IMR-90 (cell line): Measurements from ENCODE around the gene ARHGAP28. TPM values are rescaled to one million over a fixed set of nuclear protein-coding genes. Genes with fewer than 3 reads are reported as not detected.

Experiments used
- ATAC-seq: fragments of 200-7000 bp; cut with Tn5 transposase; 2 replicates; pipeline ENCODE4 v1.9.1; 2020; ENCODE audit warnings: low read depth, mild to moderate bottlenecking, moderate library complexity
- BruUV-seq: library from RNA; stranded (reverse); fragments of 400-500 nt; replicated peaks from 2 replicates; lab custom pipeline; 2021; lab: Mats Ljungman, UMichigan
- CTCF ChIA-PET: fragments of 300-600 bp; formaldehyde crosslinking; extraction: SDS; loops from one replicate; lab custom pipeline; 2021; ENCODE audit warnings: antibody characterized with exemption; lab: Yijun Ruan, JAX
- POLR2A ChIA-PET: fragments of 300-600 bp; sonication (Branson Sonifier 250); formaldehyde crosslinking; loops from one replicate; lab custom pipeline; 2022; ENCODE audit warnings: antibody characterized with exemption; ENCODE audit not compliant: unreplicated experiment; lab: Charles Lee
- DNase-seq: peaks from one replicate; pipeline ENCODE4 v3.0.0; 2013
- H2AFZ ChIP-seq: replicated peaks from 2 replicates; pipeline ENCODE3; 2013; ENCODE audit warnings: low read length, mild to moderate bottlenecking; ENCODE audit not compliant: poor library complexity
- H2AK5ac ChIP-seq: 2 replicates; pipeline ENCODE4 v1.6.1; 2013; ENCODE audit warnings: low read depth, low read length, inconsistent platforms
- H2AK9ac ChIP-seq: replicated peaks from 2 replicates; pipeline ENCODE3; 2013; ENCODE audit warnings: mild to moderate bottlenecking, low read depth, low read length, moderate library complexity; ENCODE audit not compliant: poor library complexity
- H2BK120ac ChIP-seq: 2 replicates; pipeline ENCODE4 v1.6.1; 2013; ENCODE audit warnings: low read depth, low read length, inconsistent platforms
- H2BK15ac ChIP-seq: 3 replicates; pipeline ENCODE4 v1.6.1; 2013; ENCODE audit warnings: low read depth, low read length, inconsistent platforms
- H2BK20ac ChIP-seq: 2 replicates; pipeline ENCODE4 v1.6.1; 2013; ENCODE audit warnings: low read depth, mild to moderate bottlenecking, inconsistent platforms, low read length, moderate library complexity
- H2BK5ac ChIP-seq: 2 replicates; pipeline ENCODE4 v1.6.1; 2013; ENCODE audit warnings: mild to moderate bottlenecking, low read depth, low read length, inconsistent platforms; ENCODE audit not compliant: poor library complexity, severe bottlenecking
- H3K14ac ChIP-seq: replicated peaks from 2 replicates; pipeline ENCODE4 v1.6.1; 2013; ENCODE audit warnings: low read depth, low read length, inconsistent platforms
- H3K18ac ChIP-seq: 2 replicates; pipeline ENCODE4 v1.6.1; 2013; ENCODE audit warnings: low read depth, low read length, control low read depth
- H3K23ac ChIP-seq: 2 replicates; pipeline ENCODE4 v1.6.1; 2013; ENCODE audit warnings: low read depth, low read length, inconsistent platforms
- H3K27ac ChIP-seq: 2 replicates; pipeline ENCODE4 v1.5.1; 2013; ENCODE audit warnings: mild to moderate bottlenecking, control low read depth, low read length; ENCODE audit not compliant: insufficient read depth
- H3K27me3 ChIP-seq: 2 replicates; pipeline ENCODE4 v1.6.1; 2013; ENCODE audit warnings: low read length; ENCODE audit not compliant: control insufficient read depth, insufficient read depth
- H3K36me3 ChIP-seq: 2 replicates; pipeline ENCODE4 v1.6.1; 2013; ENCODE audit warnings: low read length, mixed read lengths; ENCODE audit not compliant: control insufficient read depth, insufficient read depth
- H3K4ac ChIP-seq: 2 replicates; pipeline ENCODE4 v1.6.1; 2013; ENCODE audit warnings: low read depth, low read length, inconsistent platforms
- H3K4me1 ChIP-seq: 2 replicates; pipeline ENCODE4 v1.6.1; 2013; ENCODE audit warnings: low read length, mixed read lengths; ENCODE audit not compliant: control insufficient read depth, insufficient read depth
- H3K4me2 ChIP-seq: 2 replicates; pipeline ENCODE4 v1.6.1; 2013; ENCODE audit warnings: low read depth, mild to moderate bottlenecking, control low read depth, low read length, moderate library complexity
- H3K4me3 ChIP-seq: 2 replicates; pipeline ENCODE4 v1.5.1; 2013; ENCODE audit warnings: low read depth, mild to moderate bottlenecking, control low read depth, low read length, moderate library complexity; ENCODE audit not compliant: insufficient read depth
- H3K56ac ChIP-seq: 2 replicates; pipeline ENCODE4 v1.6.1; 2013; ENCODE audit warnings: low read length, inconsistent platforms; ENCODE audit not compliant: insufficient read depth; ENCODE audit errors: extremely low read depth
- H3K79me1 ChIP-seq, 2 experiments: 2 replicates each; pipeline ENCODE4 v1.6.1; 2013; ENCODE audit warnings: low read length in 2 of 2, inconsistent platforms in 1 of 2, low read depth in 1 of 2
- H3K9ac ChIP-seq: 2 replicates; pipeline ENCODE4 v1.6.1; 2013; ENCODE audit warnings: low read depth, low read length, control low read depth
- H3K9me1 ChIP-seq: 2 replicates; pipeline ENCODE4 v1.6.1; 2013; ENCODE audit warnings: low read length, inconsistent platforms; ENCODE audit not compliant: insufficient read depth
- H3K9me3 ChIP-seq: 2 replicates; pipeline ENCODE4 v1.6.1; 2013; ENCODE audit warnings: low read length; ENCODE audit not compliant: control insufficient read depth, insufficient read depth
- H4K20me1 ChIP-seq: 2 replicates; pipeline ENCODE4 v1.6.1; 2013; ENCODE audit warnings: low read length, inconsistent platforms; ENCODE audit not compliant: insufficient read depth
- H4K5ac ChIP-seq: 2 replicates; pipeline ENCODE4 v1.6.1; 2013; ENCODE audit warnings: mild to moderate bottlenecking, low read depth, low read length, control low read depth
- H4K8ac ChIP-seq, 2 experiments: 2 replicates each; pipeline ENCODE4 v1.6.1; 2013; ENCODE audit warnings: low read depth in 2 of 2, low read length in 2 of 2, control low read depth in 1 of 2, inconsistent platforms in 1 of 2
- H4K91ac ChIP-seq: 2 replicates; pipeline ENCODE4 v1.6.1; 2013; ENCODE audit warnings: low read depth, low read length, inconsistent platforms; ENCODE audit not compliant: insufficient read depth
- BHLHE40 ChIP-seq: fragments of 150-350 bp; IDR thresholded peaks from 2 replicates; pipeline ENCODE4 v1.6.1; 2016; ENCODE audit warnings: mild to moderate bottlenecking, low read depth, low read length
- CEBPB ChIP-seq: IDR thresholded peaks from 2 replicates; pipeline ENCODE4 v1.6.1; 2012; ENCODE audit warnings: low read depth, low read length, improper control_type of control experiment
- FOS ChIP-seq: fragments of 150-350 bp; IDR thresholded peaks from 2 replicates; pipeline ENCODE4 v1.6.1; 2016; ENCODE audit warnings: low read depth, low read length
- MAFK ChIP-seq: IDR thresholded peaks from 2 replicates; pipeline ENCODE4 v1.6.1; 2012; ENCODE audit warnings: low read depth, low read length, improper control_type of control experiment
- MAZ ChIP-seq: IDR thresholded peaks from 2 replicates; pipeline ENCODE4 v1.6.1; 2012; ENCODE audit warnings: low read depth, mild to moderate bottlenecking, low read length, improper control_type of control experiment, moderate library complexity, borderline replicate concordance
- MXI1 ChIP-seq: IDR thresholded peaks from 2 replicates; pipeline ENCODE4 v1.6.1; 2012; ENCODE audit warnings: low read depth, mild to moderate bottlenecking, low read length, moderate library complexity, borderline replicate concordance
- NFE2L2 ChIP-seq: fragments of 150-350 bp; IDR thresholded peaks from 2 replicates; pipeline ENCODE4 v1.6.1; 2016; ENCODE audit warnings: low read depth, mild to moderate bottlenecking, low read length
- POLR2A ChIP-seq: IDR thresholded peaks from 2 replicates; pipeline ENCODE4 v1.6.1; 2012; ENCODE audit warnings: mild to moderate bottlenecking, low read depth, low read length
- RAD21 ChIP-seq: IDR thresholded peaks from 2 replicates; pipeline ENCODE4 v1.6.1; 2012; ENCODE audit warnings: low read length, improper control_type of control experiment
- RCOR1 ChIP-seq: IDR thresholded peaks from 2 replicates; pipeline ENCODE4 v1.6.1; 2012; ENCODE audit warnings: mild to moderate bottlenecking, low read length, improper control_type of control experiment; ENCODE audit not compliant: insufficient replicate concordance
- RFX5 ChIP-seq: IDR thresholded peaks from 2 replicates; pipeline ENCODE4 v1.8.0; 2012; ENCODE audit warnings: low read depth, mild to moderate bottlenecking, low read length, moderate library complexity
- SMC3 ChIP-seq: fragments of 150-350 bp; IDR thresholded peaks from 2 replicates; pipeline ENCODE4 v1.6.1; 2016; ENCODE audit warnings: low read depth, mild to moderate bottlenecking, antibody characterized with exemption, low read length, moderate library complexity
- WGBS, 2 experiments: methylation state at CpG; one replicate each; pipeline versions ENCODE4 v1.1.5 to v1.1.7; 2013; ENCODE audit warnings: missing lambda C conversion rate in 2 of 2; ENCODE audit not compliant: insufficient read length in 1 of 2; ENCODE audit errors: extremely low coverage in 2 of 2; 5-methylcytosine and 5-hydroxymethylcytosine counted together
- dilution Hi-C: fragments of 300-500 bp; cut with HindIII; formaldehyde crosslinking; loops from one replicate; pipeline ENCODE4 v1.14.3; 2018; ENCODE audit warnings: low sequenced_read_pairs; ENCODE audit not compliant: unreplicated experiment
- in situ Hi-C: fragments of 300-500 bp; cut with MboI; formaldehyde crosslinking; loops from 3 replicates; pipeline ENCODE4 v1.14.3; 2019; ENCODE audit warnings: low sequenced_read_pairs, inconsistent platforms, mixed read lengths
- intact Hi-C: fragments of 100-400 bp; cut with micrococcal nuclease; formaldehyde crosslinking; loops from 2 replicates; pipeline ENCODE4 v1.10.0; 2022
- polyA plus RNA-seq, 3 experiments: library from polyadenylated mRNA; depleted of rRNA; stranded (reverse); fragments of >200 nt; gene quantifications; 2 replicates each; pipeline ENCODE4 v1.2.3, GENCODE V29; 2012; ENCODE audit warnings: low replicate concordance in 1 of 3
- total RNA-seq: library from RNA; depleted of rRNA; stranded (reverse); fragments of >200 nt; gene quantifications from 2 replicates; pipeline ENCODE4 v1.2.3, GENCODE V29; 2012
- TF ChIP-seq, protein P1 (sequence below): fragments of 150-350 bp; IDR thresholded peaks from 2 replicates; pipeline ENCODE4 v1.6.1; 2017; ENCODE audit warnings: mild to moderate bottlenecking, antibody characterized with exemption, low read length, low read depth
- TF ChIP-seq, protein P2 (sequence below): fragments of 150-350 bp; IDR thresholded peaks from 2 replicates; pipeline ENCODE4 v1.6.1; 2016; ENCODE audit warnings: low read depth, mild to moderate bottlenecking, low read length, moderate library complexity, borderline replicate concordance

ARHGAP28 gene
- total and polyA plus RNA-seq, 2 of the 4 experiments (the other 2 are of a cell fraction): 1.8 to 3.8 TPM

DNA sequence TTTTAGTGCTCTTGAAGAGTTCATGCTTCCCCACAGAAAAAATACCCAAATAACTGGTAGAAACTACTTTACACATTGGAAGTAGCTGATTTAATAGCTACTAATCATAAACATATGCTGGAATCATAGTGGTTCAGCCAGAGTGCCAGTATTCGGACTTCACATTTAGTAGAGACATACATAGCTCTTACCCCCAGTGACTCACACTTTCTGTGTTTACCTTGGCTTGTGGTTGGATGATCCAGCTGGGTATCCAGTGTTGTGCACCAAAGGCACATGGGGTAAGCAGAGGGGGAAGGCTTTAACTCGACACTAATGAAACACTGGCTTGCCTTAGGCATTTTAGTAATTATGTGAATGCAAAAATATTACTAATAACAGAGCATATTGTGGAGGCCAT, 18.1 kb downstream of the ARHGAP28 start:
- Histone ChIP-seq H2AK9ac (no peak overlapping the region), H3K14ac (no peak overlapping the region), H3K9me1 (peaks cover 5% of the 10 kb centered on the region; the same call in 1 of the 2 replicates), H2BK15ac (no peak overlapping the region), H4K20me1 (no peaks in the 10 kb centered on the region), H4K91ac (peak overlapping the region; percentile 70), H3K4me3 (no peak overlapping the region), H3K4ac (peak overlapping the region; percentile 62), H2AFZ (no peak overlapping the region), H3K4me2 (peak overlapping the region; percentile 51; the same call in 1 of the 2 replicates), H2BK120ac (peak overlapping the region; percentile 78), H4K5ac (peak overlapping the region; percentile 21; the same call in 1 of the 2 replicates), H2AK5ac (peak overlapping the region; percentile 66; the same call in 1 of the 2 replicates), H2BK20ac (peak overlapping the region; percentile 65), H3K9me3 (peaks cover 5% of the 10 kb centered on the region), H3K9ac (no peak overlapping the region), H2BK5ac (peak overlapping the region; percentile 17), H3K27me3 (no peaks in the 10 kb centered on the region), H3K18ac (peak overlapping the region; percentile 30; the same call in 1 of the 2 replicates), H3K79me1 (peaks cover 0 to 4% of the 10 kb centered on the region in 2 experiments; a peak in 1 of 4 replicates), H3K36me3 (peaks cover 2% of the 10 kb centered on the region; the same call in 1 of the 2 replicates), H3K56ac (no peak overlapping the region), H3K4me1 (peaks cover 17% of the 10 kb centered on the region), H4K8ac (peak overlapping the region in 1 of 2 experiments; percentile 38; a peak in 1 of 4 replicates), H3K23ac (peak overlapping the region; percentile 32; the same call in 1 of the 2 replicates), H3K27ac (peak overlapping the region; percentile 76; the same call in 1 of the 2 replicates)
- intact Hi-C loops (loop anchor here (5.0 kb wide), 1 partner anchor 90 kb away; no protein-coding TSS in a partner anchor), in situ Hi-C loops (no loop called here), dilution Hi-C loops (no loop called here)
- ChIA-PET CTCF (interaction anchor here (1.5 kb wide), 1 partner anchor 12 kb away, joined by 4 read pairs; no protein-coding TSS in a partner anchor), POLR2A (no interaction called here)
- peak; percentile 97 for DNase-seq
- no TSS peak for BruUV-seq
- ATAC-seq: peak; percentile 85
- WGBS, 2 experiments: no CpG with 5 or more reads among the region's 2 CpGs
- TF ChIP-seq, protein P1, sequence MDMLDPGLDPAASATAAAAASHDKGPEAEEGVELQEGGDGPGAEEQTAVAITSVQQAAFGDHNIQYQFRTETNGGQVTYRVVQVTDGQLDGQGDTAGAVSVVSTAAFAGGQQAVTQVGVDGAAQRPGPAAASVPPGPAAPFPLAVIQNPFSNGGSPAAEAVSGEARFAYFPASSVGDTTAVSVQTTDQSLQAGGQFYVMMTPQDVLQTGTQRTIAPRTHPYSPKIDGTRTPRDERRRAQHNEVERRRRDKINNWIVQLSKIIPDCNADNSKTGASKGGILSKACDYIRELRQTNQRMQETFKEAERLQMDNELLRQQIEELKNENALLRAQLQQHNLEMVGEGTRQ: peak; percentile 29; the same call in 1 of the 2 replicates
- TF ChIP-seq SMC3 (no peak), BHLHE40 (peak; percentile 73), MAZ (peak; percentile 61; the same call in 1 of the 2 replicates), MXI1 (peak; percentile 46; the same call in 1 of the 2 replicates), POLR2A (no peak), RFX5 (no peak), CEBPB (peak; percentile 0; the same call in 1 of the 2 replicates), NFE2L2 (peak; percentile 22; the same call in 1 of the 2 replicates), FOS (peak; percentile 83; the same call in 1 of the 2 replicates), RCOR1 (no peak), RAD21 (no peak), MAFK (0 out of 2 replicates have a peak, but pooled peaks have one; percentile 6)
- TF ChIP-seq, protein P2, sequence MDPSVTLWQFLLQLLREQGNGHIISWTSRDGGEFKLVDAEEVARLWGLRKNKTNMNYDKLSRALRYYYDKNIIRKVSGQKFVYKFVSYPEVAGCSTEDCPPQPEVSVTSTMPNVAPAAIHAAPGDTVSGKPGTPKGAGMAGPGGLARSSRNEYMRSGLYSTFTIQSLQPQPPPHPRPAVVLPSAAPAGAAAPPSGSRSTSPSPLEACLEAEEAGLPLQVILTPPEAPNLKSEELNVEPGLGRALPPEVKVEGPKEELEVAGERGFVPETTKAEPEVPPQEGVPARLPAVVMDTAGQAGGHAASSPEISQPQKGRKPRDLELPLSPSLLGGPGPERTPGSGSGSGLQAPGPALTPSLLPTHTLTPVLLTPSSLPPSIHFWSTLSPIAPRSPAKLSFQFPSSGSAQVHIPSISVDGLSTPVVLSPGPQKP: no peak
